HepG2 (cell line): ENCODE data around the gene SEMA3B. TPM values are rescaled to one million over a fixed set of nuclear protein-coding genes. Genes with fewer than 3 reads are reported as not detected.
A peak's percentile ranks its signal among the peaks of the same experiment; 100 is the strongest.

Experiments
- AHDC1 ChIP-seq: sonication (generic); formaldehyde crosslinking; IDR thresholded peaks from 2 replicates; pipeline ENCODE4 v1.5.1; 2020; ENCODE audit warnings: mild to moderate bottlenecking, missing genetic modification reagents, borderline replicate concordance
- GABPB1 ChIP-seq: IDR thresholded peaks from 2 replicates; pipeline ENCODE4 v1.6.1; 2016; ENCODE audit warnings: mild to moderate bottlenecking, missing genetic modification reagents, moderate library complexity, missing compliant biosample characterization
- GLI4 ChIP-seq: sonication (generic); formaldehyde crosslinking; IDR thresholded peaks from 2 replicates; pipeline ENCODE4 v1.5.1; 2020; ENCODE audit warnings: missing genetic modification reagents, mild to moderate bottlenecking, moderate library complexity, borderline replicate concordance
- HHEX ChIP-seq: IDR thresholded peaks from 2 replicates; pipeline ENCODE4 v1.6.1; 2016; ENCODE audit warnings: control low read depth
- IRX3 ChIP-seq: sonication (generic); formaldehyde crosslinking; IDR thresholded peaks from 2 replicates; pipeline ENCODE4 v1.8.1; 2023; ENCODE audit warnings: mild to moderate bottlenecking, low read depth, missing genetic modification reagents, borderline replicate concordance
- KLF12 ChIP-seq: sonication (generic); formaldehyde crosslinking; IDR thresholded peaks from 2 replicates; pipeline ENCODE4 v1.4.0; 2020; ENCODE audit warnings: missing genetic modification reagents, borderline replicate concordance
- MAFK ChIP-seq, 2 experiments: IDR thresholded peaks in 1 of 2; conservative IDR thresholded peaks in 1 of 2; 2 replicates each; pipeline ENCODE4 v1.6.1; 2011; ENCODE audit warnings: improper control_type of control experiment in 2 of 2, low read length in 2 of 2
- MTF2 ChIP-seq: sonication (generic); formaldehyde crosslinking; IDR thresholded peaks from 2 replicates; pipeline ENCODE4 v1.5.0; 2020; ENCODE audit warnings: missing genetic modification reagents, borderline replicate concordance
- PAF1 ChIP-seq: IDR thresholded peaks from 2 replicates; pipeline ENCODE4 v1.6.1; 2016; ENCODE audit warnings: missing genetic modification reagents, missing compliant biosample characterization
- PRPF4 ChIP-seq: fragments of 200-400 bp; formaldehyde crosslinking; IDR thresholded peaks from 2 replicates; pipeline ENCODE4 v1.6.1; 2016; ENCODE audit warnings: low read length, low read depth; ENCODE audit not compliant: poor library complexity, severe bottlenecking
- RBFOX2 ChIP-seq: fragments of 200-400 bp; formaldehyde crosslinking; IDR thresholded peaks from 2 replicates; pipeline ENCODE4 v1.6.1; 2017; ENCODE audit warnings: low read depth, mild to moderate bottlenecking, low read length
- TRIM24 ChIP-seq: sonication (generic); formaldehyde crosslinking; IDR thresholded peaks from 2 replicates; pipeline ENCODE4 v1.8.0; 2022; ENCODE audit warnings: mild to moderate bottlenecking, missing genetic modification reagents
- ZBTB3 ChIP-seq: sonication (generic); formaldehyde crosslinking; IDR thresholded peaks from 2 replicates; pipeline ENCODE4 v1.4.0; 2020; ENCODE audit warnings: low read depth, mild to moderate bottlenecking, moderate library complexity, missing genetic modification reagents, borderline replicate concordance
- ZC3H4 ChIP-seq: sonication (generic); formaldehyde crosslinking; IDR thresholded peaks from 2 replicates; pipeline ENCODE4 v1.4.0; 2020; ENCODE audit warnings: missing genetic modification reagents, borderline replicate concordance
- ZFP36 ChIP-seq: fragments of 150-350 bp; IDR thresholded peaks from 2 replicates; pipeline ENCODE4 v1.6.1; 2018; ENCODE audit warnings: borderline replicate concordance, low read length, low read depth; ENCODE audit not compliant: partially characterized antibody
- ZFP36L2 ChIP-seq: sonication (generic); formaldehyde crosslinking; IDR thresholded peaks from 2 replicates; pipeline ENCODE4 v1.4.0; 2020; ENCODE audit warnings: missing genetic modification reagents
- ZNF136 ChIP-seq: sonication (generic); formaldehyde crosslinking; IDR thresholded peaks from 2 replicates; pipeline ENCODE4 v1.8.1; 2022; ENCODE audit warnings: low read depth, mild to moderate bottlenecking, moderate library complexity, missing genetic modification reagents
- ZNF225 ChIP-seq: sonication (generic); formaldehyde crosslinking; IDR thresholded peaks from 2 replicates; pipeline ENCODE4 v1.4.0; 2020; ENCODE audit warnings: mild to moderate bottlenecking, missing genetic modification reagents
- ZNF670 ChIP-seq: sonication (generic); formaldehyde crosslinking; IDR thresholded peaks from 2 replicates; pipeline ENCODE4 v1.8.0; 2022; ENCODE audit warnings: mild to moderate bottlenecking, missing genetic modification reagents, borderline replicate concordance
- ZNF691 ChIP-seq: sonication (generic); formaldehyde crosslinking; IDR thresholded peaks from 2 replicates; pipeline ENCODE4 v1.4.0; 2020; ENCODE audit warnings: missing genetic modification reagents, low read depth, mild to moderate bottlenecking, borderline replicate concordance
- ZSCAN12 ChIP-seq: sonication (generic); formaldehyde crosslinking; IDR thresholded peaks from 2 replicates; pipeline ENCODE4 v1.9.0; 2021; ENCODE audit warnings: mild to moderate bottlenecking, missing genetic modification reagents
- ZSCAN21 ChIP-seq: sonication (generic); formaldehyde crosslinking; IDR thresholded peaks from 2 replicates; pipeline ENCODE4 v1.8.0; 2022; ENCODE audit warnings: mild to moderate bottlenecking, missing genetic modification reagents, moderate library complexity, borderline replicate concordance
- polyA plus RNA-seq, 8 experiments: library from polyadenylated mRNA; depleted of rRNA in 3 of 8; stranded (reverse) in 7 of 8; unstranded in 1 of 8; fragments of >200 nt; fragmentation: Illumina TruSeq in 4 of 8; extraction: Trizol in 4 of 8; gene quantifications; 2 replicates each; pipeline versions ENCODE4 v1.2.1 to v1.2.3, GENCODE V29; 2011 to 2016; ENCODE audit warnings: low read depth in 4 of 8, missing spikeins in 1 of 8, mixed read lengths in 1 of 8; ENCODE audit not compliant: insufficient read depth in 1 of 8
- total RNA-seq, 5 experiments: library from RNA; depleted of rRNA; stranded (reverse); fragments of >200 nt; fragmentation: Illumina TruSeq; extraction: Trizol; gene quantifications; 2 replicates each; pipeline ENCODE4 v1.2.3, GENCODE V29; 2016; ENCODE audit warnings: low read depth in 1 of 5

The SEMA3B gene
- total and polyA plus RNA-seq, 2 of the 13 experiments (the other 11 are each of a cell fraction or from before 2014, with no cell fraction given), result 93.2 to 158 TPM

GRCh38 chr3:50260027-50260941 lies 8.7 kb upstream of the SEMA3B start (continued):
- peak; percentile 10; the same call in 1 of the 2 replicates for TF ChIP-seq ZNF691 (CRISPR knock-in tag)
- no peak for TF ChIP-seq TRIM24 (CRISPR knock-in tag)
- no peak for TF ChIP-seq MTF2 (CRISPR knock-in tag)
- TF ChIP-seq ZC3H4 (CRISPR knock-in tag), result no peak
- no peak for TF ChIP-seq ZFP36L2
- peak; percentile 92 for TF ChIP-seq RBFOX2
- TF ChIP-seq MAFK (conservative IDR thresholded peaks at IDR 0.05 in 1 of 2, IDR thresholded peaks at IDR 0.05 in 1 of 2; ENCODE audit: low read length in 2 of 2), result peak; percentile 11 to 49; a peak in 2 of 4 replicates
- TF ChIP-seq ZBTB3 (CRISPR knock-in tag), result no peak
- TF ChIP-seq ZNF136 (CRISPR knock-in tag), result no peak
- TF ChIP-seq HHEX, result no peak
- no peak; the same call in 1 of the 2 replicates for TF ChIP-seq ZSCAN21 (CRISPR knock-in tag)
- no peak for TF ChIP-seq PRPF4
- TF ChIP-seq GABPB1 (CRISPR knock-in tag), result peak; percentile 83
- TF ChIP-seq ZFP36, result no peak
- peak; percentile 92 for TF ChIP-seq KLF12 (CRISPR knock-in tag)
- TF ChIP-seq IRX3 (CRISPR knock-in tag), result no peak
- TF ChIP-seq AHDC1 (CRISPR knock-in tag), result no peak
- TF ChIP-seq ZNF670 (CRISPR knock-in tag), result no peak; the same call in 1 of the 2 replicates
- no peak for TF ChIP-seq GLI4 (CRISPR knock-in tag)
- peak; percentile 11; the same call in 1 of the 2 replicates for TF ChIP-seq ZSCAN12 (CRISPR knock-in tag)
- no peak; the same call in 1 of the 2 replicates for TF ChIP-seq ZNF225 (CRISPR knock-in tag)
- no peak for TF ChIP-seq PAF1
